HG03159 (cell line): ENCODE measurements around the gene CIBAR2.
"Not testable (repeated sequence)": the region's sequence is repeated elsewhere in the genome, so short reads cannot be mapped to it uniquely, and the experiment has no call there.

Experiments
- ATAC-seq: cut with Tn5 transposase; IDR thresholded peaks from one replicate; pipeline ENCODE4 v1.9.1; 2021; ENCODE audit warnings: mild to moderate bottlenecking, moderate library complexity; ENCODE audit not compliant: unreplicated experiment

The CIBAR2 gene

GRCh38 chr16:85064186-85064585 is 48.1 kb downstream of the CIBAR2 start:
- ATAC-seq: no peak

DNA sequence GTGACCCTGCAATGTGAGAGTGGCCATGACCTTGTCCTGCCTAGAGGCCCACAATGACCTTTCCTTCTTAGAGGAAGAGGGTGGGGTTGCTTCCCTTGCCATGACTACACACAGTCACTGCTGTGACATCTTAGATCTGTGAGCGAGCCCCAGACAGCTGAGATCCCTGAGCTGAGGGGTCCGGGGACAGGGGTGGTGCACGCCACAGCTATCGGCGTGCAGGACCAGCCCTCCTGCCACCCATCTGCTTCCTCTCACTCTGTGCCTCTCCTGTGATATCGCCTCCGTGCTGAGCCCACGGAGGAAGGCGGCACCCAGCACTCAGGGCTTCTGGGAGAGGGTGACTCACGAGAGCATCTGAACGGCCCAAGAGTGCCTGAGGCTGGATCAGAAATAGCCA is 49.4 kb downstream of the CIBAR2 start:
- no peak for ATAC-seq

DNA sequence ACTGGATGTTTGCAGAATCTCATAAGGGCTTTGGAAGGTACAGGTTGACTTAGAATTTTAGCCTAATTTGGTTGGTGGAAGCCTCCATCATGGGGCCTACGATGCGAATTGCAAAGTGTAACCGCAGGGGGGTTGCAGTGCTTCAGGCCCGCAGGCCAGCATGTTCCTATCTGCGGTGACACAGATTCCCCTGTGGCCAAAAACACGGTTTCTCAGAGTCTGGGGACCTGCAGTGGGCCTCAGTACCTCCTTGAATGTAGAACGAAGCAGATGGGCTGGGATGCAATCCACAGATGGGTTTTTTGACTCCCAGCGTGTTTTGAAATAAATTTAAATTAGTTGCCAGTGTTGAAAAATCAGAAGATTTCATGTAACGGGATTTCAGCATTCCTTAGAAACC is 49.9 kb downstream of the CIBAR2 start:
- no peak for ATAC-seq

DNA sequence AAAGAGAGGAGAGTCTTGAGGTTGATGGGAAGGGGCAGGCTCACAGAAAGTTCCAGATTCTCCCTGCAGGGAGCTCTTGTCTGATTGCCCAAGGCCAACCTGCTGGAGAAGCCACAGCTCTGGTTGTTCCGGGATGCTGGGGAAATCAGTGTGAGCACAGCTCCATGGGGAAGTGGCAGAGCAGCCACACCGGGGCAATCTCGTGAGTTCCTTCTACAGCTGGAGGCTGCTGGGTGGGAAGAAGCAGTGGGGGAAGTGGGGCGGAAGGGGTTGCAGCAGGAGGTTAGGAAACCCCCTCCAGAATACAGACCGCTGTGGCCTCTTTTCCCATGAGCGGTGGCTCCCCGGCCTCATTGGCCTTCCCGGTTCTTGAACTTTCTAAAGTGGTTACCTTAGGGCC is 50.7 kb downstream of the CIBAR2 start:
- ATAC-seq: no peak

DNA sequence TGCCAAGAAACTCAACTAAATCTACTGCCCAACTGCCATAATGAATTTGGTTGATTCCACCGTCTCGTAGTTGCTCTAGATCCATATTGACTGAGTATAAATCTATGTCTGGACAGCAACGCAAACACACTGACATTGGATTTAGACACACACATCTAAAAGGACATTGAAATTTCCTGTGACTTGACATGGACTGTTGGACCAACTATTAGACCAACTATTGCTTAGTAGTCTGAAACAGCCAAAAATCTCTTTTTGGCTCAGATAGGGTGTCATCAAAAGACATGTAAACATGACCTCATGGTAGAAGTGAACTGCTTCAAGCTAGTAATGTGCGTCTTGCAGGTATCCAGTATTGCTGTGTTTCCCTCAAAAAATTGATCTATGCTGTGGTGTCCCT is 53.4 kb downstream of the CIBAR2 start:
- ATAC-seq: no peak

- ATAC-seq: no peak
Observed at GRCh38 chr16:85057948-85058347, 54.3 kb downstream of the CIBAR2 start.

GRCh38 chr16:85057212-85057889 is 54.9 kb downstream of the CIBAR2 start:
- no peak for ATAC-seq

GRCh38 chr16:85056211-85056748 is 56.0 kb downstream of the CIBAR2 start:
- ATAC-seq: no peak

DNA sequence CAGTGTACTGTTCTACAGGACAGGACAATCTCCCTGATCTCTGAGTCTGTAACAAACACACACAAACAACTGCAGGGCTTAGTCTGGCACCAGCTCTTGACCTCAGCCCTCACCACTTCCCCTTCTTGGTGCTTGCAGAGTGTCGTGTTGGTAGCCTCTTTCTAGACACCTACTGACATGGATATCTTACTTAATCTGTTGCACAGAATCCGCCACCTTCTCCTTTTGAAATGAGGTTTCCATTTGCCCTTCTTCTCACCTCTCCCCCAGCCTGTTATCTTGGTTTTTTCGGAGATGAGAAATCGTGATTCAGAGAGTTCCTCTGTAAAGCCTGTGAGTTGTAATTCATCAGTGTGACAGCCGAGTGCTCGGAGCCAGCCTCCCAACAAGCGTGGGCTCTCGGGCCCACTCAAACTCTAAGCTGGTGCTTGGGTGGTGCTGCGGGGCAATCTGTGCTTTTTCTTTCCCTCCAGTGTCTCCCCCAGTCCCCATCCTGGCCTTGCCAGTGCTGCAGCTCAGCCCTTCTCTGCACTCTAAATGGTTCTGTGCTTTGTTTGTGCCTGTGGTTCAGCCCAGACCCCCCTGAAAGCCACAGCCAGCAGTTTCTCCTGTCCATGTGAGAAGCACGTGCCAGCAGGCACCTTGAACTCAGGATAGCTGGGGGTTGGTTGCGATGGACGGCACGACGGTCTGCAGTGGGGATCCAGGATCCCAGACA is 56.6 kb downstream of the CIBAR2 start:
- ATAC-seq: peak; percentile 91

DNA sequence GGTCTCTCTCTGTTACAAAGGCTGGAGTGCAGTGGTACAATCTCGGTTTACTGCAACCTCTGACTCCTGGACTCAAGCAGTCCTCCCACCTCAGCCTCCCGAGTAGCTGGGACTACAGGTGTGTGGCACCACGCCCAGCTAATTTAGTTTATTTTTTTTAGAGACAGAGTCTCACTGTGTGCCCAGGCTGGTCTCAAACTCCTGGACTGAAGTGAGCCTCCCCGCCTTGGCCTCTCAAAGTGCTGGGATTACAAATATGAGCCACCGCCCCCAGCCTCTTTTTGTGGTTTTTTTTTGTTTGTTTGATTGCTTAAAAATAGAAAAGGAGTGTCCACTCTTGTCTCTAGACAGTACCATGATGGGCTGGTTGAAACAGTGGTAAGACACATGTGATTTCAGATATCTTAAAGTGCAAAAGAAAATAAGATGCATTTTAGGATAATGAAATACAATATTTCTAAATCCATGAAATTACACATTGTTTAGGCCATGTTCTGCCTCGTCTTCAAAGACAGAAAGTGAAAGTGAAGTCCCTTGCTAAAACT is 57.3 kb downstream of the CIBAR2 start:
- no peak for ATAC-seq

- not testable (repeated sequence) for ATAC-seq
Observed at GRCh38 chr16:85054321-85054720, 58.0 kb downstream of the CIBAR2 start.

DNA sequence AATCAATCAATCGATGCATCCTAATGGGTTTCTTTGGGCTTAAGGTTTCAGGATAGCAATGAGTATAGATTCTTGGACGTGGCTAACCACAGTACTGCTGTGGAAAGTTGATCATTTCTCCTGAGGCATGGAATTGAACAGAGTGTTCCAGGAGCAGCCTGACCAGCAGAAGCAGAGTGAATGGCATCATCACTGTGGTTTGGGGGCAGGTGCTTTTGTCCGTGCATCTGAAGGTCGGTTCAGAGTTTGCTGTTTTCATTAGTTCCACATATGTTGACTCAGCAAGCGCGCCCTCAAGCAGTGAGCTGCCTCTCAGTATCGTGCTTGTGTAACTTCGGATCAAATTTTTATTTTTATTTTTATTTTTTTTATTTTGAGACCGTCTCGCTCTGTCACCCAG is 59.7 kb downstream of the CIBAR2 start:
- ATAC-seq: no peak

- ATAC-seq: no peak
Observed at GRCh38 chr16:85051683-85052082, 60.6 kb downstream of the CIBAR2 start.

DNA sequence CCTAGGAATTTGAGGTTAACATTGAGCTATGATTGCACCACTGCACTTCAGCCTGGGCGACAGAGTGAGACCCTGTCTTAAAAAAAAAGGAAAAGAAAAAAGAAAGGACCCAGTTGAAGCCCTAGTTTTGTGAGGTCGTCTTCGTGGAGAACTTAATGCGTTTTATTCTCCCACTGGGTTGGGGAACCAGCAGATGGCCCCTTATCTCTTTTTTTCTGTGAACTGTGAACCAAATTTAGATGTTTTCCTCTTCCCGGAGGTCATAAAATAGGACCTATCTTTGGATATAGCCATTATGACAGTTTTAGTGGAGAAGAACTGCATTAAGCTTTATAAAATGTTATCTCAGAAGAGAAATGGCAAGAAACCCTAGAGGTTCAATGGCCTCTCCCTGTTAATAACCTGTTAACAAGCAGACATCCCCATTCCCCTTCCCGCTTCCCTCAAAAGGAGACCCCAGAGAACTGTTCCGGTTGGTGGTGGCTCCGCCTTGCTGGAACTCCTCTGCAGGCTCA is 61.1 kb downstream of the CIBAR2 start:
- ATAC-seq: no peak

DNA sequence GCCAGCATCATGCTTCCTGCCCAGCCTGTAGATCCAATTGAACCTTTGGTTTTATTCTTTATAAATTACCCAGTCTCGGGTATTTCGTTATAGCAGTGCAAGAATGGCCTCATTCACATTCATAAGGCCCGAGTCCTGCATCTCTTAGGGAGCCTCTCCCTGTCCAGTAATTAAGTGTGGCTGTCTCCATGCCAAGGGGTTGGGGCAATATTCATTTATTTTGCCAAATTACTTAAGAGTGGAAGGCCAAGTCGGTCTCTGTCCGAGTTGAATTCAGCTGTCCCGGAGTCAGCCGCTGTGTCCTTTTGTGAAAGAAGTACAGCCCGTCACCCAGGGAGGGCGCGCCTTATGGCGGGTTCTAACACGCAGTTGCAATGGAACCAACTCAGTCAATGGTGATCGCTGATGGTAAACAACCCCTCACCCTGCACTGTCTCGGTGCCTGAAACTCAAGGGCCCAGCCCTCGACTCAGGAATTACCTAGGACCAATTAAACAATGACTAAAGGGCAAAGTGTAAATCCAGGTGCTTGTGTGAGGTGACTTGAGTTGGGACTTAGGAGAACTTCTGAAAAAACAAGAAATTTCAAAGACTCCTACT is 62.5 kb downstream of the CIBAR2 start:
- ATAC-seq: no peak

- no peak for ATAC-seq
Observed at GRCh38 chr16:85048921-85049562, 63.2 kb downstream of the CIBAR2 start.
